ENCODE measurements around the gene JMJD7. TPM values are rescaled to one million over a fixed set of nuclear protein-coding genes. Genes with fewer than 3 reads are reported as not detected.

Gene JMJD7
- polyA plus RNA-seq, 5 donors, result 12.2 to 14.4 (median 13.0) TPM

- no peak for DNase-seq
These were observed 13.2 kb downstream of the JMJD7 start for GRCh38 chr15:41841131-41841530.

GRCh38 chr15:41842229-41842628 is 14.3 kb downstream of the JMJD7 start:
- no peak for DNase-seq

- DNase-seq, result no peak
These were observed 15.7 kb downstream of the JMJD7 start for GRCh38 chr15:41843571-41843970.

GRCh38 chr15:41844814-41845213 is 16.9 kb downstream of the JMJD7 start:
- no peak for DNase-seq

- no peak for DNase-seq
These were observed 19.3 kb downstream of the JMJD7 start for GRCh38 chr15:41847206-41847605.

- DNase-seq, result no peak
These were observed 20.1 kb downstream of the JMJD7 start for GRCh38 chr15:41847981-41848380.

GRCh38 chr15:41848631-41849030 is 20.7 kb downstream of the JMJD7 start:
- no peak for DNase-seq

- DNase-seq, result no peak
These were observed 21.3 kb downstream of the JMJD7 start for GRCh38 chr15:41849204-41849603.

GRCh38 chr15:41849861-41850260 is 22.0 kb downstream of the JMJD7 start:
- no peak for DNase-seq

GRCh38 chr15:41850482-41851166 is 22.7 kb downstream of the JMJD7 start:
- no peak for DNase-seq

- no peak for DNase-seq
These were observed 23.3 kb downstream of the JMJD7 start for GRCh38 chr15:41851167-41851523.

GRCh38 chr15:41851755-41852370 is 24.0 kb downstream of the JMJD7 start:
- DNase-seq, result no peak

- DNase-seq, result no peak
These were observed 25.1 kb downstream of the JMJD7 start for GRCh38 chr15:41852736-41853590.

GRCh38 chr15:41853831-41854230 is 25.9 kb downstream of the JMJD7 start:
- no peak for DNase-seq

- no peak for DNase-seq
These were observed 26.6 kb downstream of the JMJD7 start for GRCh38 chr15:41854443-41854842.

GRCh38 chr15:41855261-41855961 is 27.5 kb downstream of the JMJD7 start:
- DNase-seq, result no peak

- DNase-seq, result no peak
These were observed 28.4 kb downstream of the JMJD7 start for GRCh38 chr15:41856262-41856661.

GRCh38 chr15:41856716-41857115 is 28.8 kb downstream of the JMJD7 start:
- DNase-seq, result no peak

- no peak for DNase-seq
These were observed 29.4 kb downstream of the JMJD7 start for GRCh38 chr15:41857316-41857715.

GRCh38 chr15:41858756-41859155 is 30.9 kb downstream of the JMJD7 start:
- DNase-seq, result no peak

- no peak for DNase-seq
These were observed 32.3 kb downstream of the JMJD7 start for GRCh38 chr15:41860049-41860828.

All from right lung (tissue), 5 donors.